GM19193 (cell line): Measurements from ENCODE around the gene EIF3L.

Experiments
- POLR2A ChIP-seq: IDR thresholded peaks from 4 replicates; pipeline ENCODE4 v1.6.1; 2011; ENCODE audit not compliant: insufficient read depth, insufficient read length; ENCODE audit errors: extremely low read depth

The EIF3L gene

GRCh38 chr22:37870273-37870672 lies 21.1 kb downstream of the EIF3L start:
- TF ChIP-seq POLR2A: no peak

- no peak for TF ChIP-seq POLR2A
These were observed 31.6 kb downstream of the EIF3L start for GRCh38 chr22:37880668-37881440.

GRCh38 chr22:37884420-37884819 lies 35.2 kb downstream of the EIF3L start:
- TF ChIP-seq POLR2A: no peak

- no peak for TF ChIP-seq POLR2A
These were observed 38.6 kb downstream of the EIF3L start for GRCh38 chr22:37887584-37888378.

GRCh38 chr22:37891926-37892325 lies 42.7 kb downstream of the EIF3L start:
- no peak for TF ChIP-seq POLR2A

- TF ChIP-seq POLR2A: no peak
These were observed 43.5 kb downstream of the EIF3L start for GRCh38 chr22:37892566-37893335.

- TF ChIP-seq POLR2A: no peak
These were observed 44.4 kb downstream of the EIF3L start for GRCh38 chr22:37893583-37893983.

GRCh38 chr22:37894939-37895670 lies 45.9 kb downstream of the EIF3L start:
- TF ChIP-seq POLR2A: no peak

- TF ChIP-seq POLR2A: peak; percentile 44
These were observed 47.0 kb downstream of the EIF3L start for GRCh38 chr22:37896181-37896592.

GRCh38 chr22:37896939-37897338 lies 47.7 kb downstream of the EIF3L start:
- TF ChIP-seq POLR2A: no peak

- no peak for TF ChIP-seq POLR2A
These were observed 48.6 kb downstream of the EIF3L start for GRCh38 chr22:37897807-37898206.

GRCh38 chr22:37898441-37899181 lies 49.4 kb downstream of the EIF3L start:
- TF ChIP-seq POLR2A: no peak

- no peak for TF ChIP-seq POLR2A
These were observed 55.6 kb downstream of the EIF3L start for GRCh38 chr22:37904572-37905533.
